Thoracic aorta endothelial cell (primary cell): ENCODE measurements around the gene CDK8. TPM values are rescaled to one million over a fixed set of nuclear protein-coding genes. Genes with fewer than 3 reads are reported as not detected.

ENCODE experiments used
- small RNA-seq: library from RNA; depleted of rRNA; stranded (forward); fragments of <200 nt; gene quantifications from one replicate; pipeline ENCODE3, GENCODE V24; 2012
- total RNA-seq: library from RNA; depleted of rRNA; stranded (reverse); fragments of >200 nt; gene quantifications from 2 replicates; pipeline ENCODE4 v1.2.3, GENCODE V29; 2012

The CDK8 gene
- total RNA-seq = 19.7 and 21.9 TPM in 2 replicates

GRCh38 chr13:26253787-26254582 is at the start of gene CDK8:
TSS of gene CDK8 (plus strand) at chr13:26254129. CDS start at chr13:26254642, 513 bp downstream.

GRCh38 chr13:26221721-26222519 is 32.0 kb upstream of the CDK8 start, which contains the start of gene RNF6:
TSS of gene RNF6 (minus strand) at chr13:26222314. CDS start at chr13:26219649, 2,665 bp downstream.

Small RNAs within 50 kb of the gene (small RNA-seq; reads per million reads assigned to genes)
- gene RF02271 = not detected

Other genes starting within 250 kb of the CDK8 start
- gene SHISA2, start 202.1 kb upstream of the CDK8 start, total RNA-seq = 5.5 and 10.5 TPM in 2 replicates
- gene RNF6, start 31.8 kb upstream of the CDK8 start, total RNA-seq = 55.1 and 56.7 TPM in 2 replicates